ENCODE measurements around the gene DCAF11. TPM values are rescaled to one million over a fixed set of nuclear protein-coding genes. Genes with fewer than 3 reads are reported as not detected.

DCAF11 gene
- total and polyA plus RNA-seq, 2 of the 13 experiments (the other 11 are each of a cell fraction or from before 2014, with no cell fraction given): 150 to 257 TPM

GRCh38 chr14:24100197-24100981 is 14.2 kb upstream of the DCAF11 start (continued):
- 0 out of 2 replicates have a peak, but pooled peaks have one; percentile 29 for TF ChIP-seq ZNF276 (CRISPR knock-in tag; IDR thresholded peaks at IDR 0.05; ENCODE audit: low read depth)
- 0 out of 2 replicates have a peak, but pooled peaks have one; percentile 9 for TF ChIP-seq REPIN1 (CRISPR knock-in tag; IDR thresholded peaks at IDR 0.05; ENCODE audit: borderline replicate concordance, low read depth)

- H3K27me3 ChIP-seq (ENCODE audit: control insufficient read depth in 1 of 2, insufficient read depth in 2 of 2, low read length in 2 of 2): no peaks in the 10 kb centered on the region
- 98% methylated on average over 3 of the region's 3 CpGs for WGBS (ENCODE audit: low lambda C conversion rate)
- ChIA-PET CTCF (ENCODE audit: low intra/inter-chr PET ratio, low total read pairs) (no interaction called here), POLR2A (interaction anchor here (1.1 to 14.4 kb wide), 7 partner anchors 5 to 60 kb away, joined by 3 to 594 read pairs (median 133); partner anchors contain the start of genes DCAF11, EMC9, IRF9 and NRL)
- FAIRE-seq: no peak
- no peak for ATAC-seq
- DNase-seq (ENCODE audit: low spot score): no peak
- in situ Hi-C loops (cut with HindIII; ENCODE audit: extremely low pct_ligation_motif_present, low pct_unique_long_range_greater_than_20kb) (loop anchor here (25.0 kb wide), 1 partner anchor 1514 kb away; the partner anchor contains the start of genes ABHD4 and DAD1), intact Hi-C loops (cut with micrococcal nuclease; ENCODE audit: unreplicated experiment) (no loop called here)
- H3K9me3 ChIP-seq (ENCODE audit: low read length): no peaks in the 10 kb centered on the region; the same call in 1 of the 2 replicates
- peaks cover 47 to 65% of the 10 kb centered on the region in 2 experiments for H3K36me3 ChIP-seq (replicated peaks in 1 of 2; ENCODE audit: control insufficient read depth in 1 of 2, insufficient read depth in 2 of 2, low read length in 2 of 2)
- no peak overlapping the region for H3K4me3 ChIP-seq (replicated peaks in 1 of 3; ENCODE audit: insufficient read depth in 1 of 3, low read depth in 2 of 3, low read length in 3 of 3)
- H3K27ac ChIP-seq (ENCODE audit: extremely low read length, insufficient read depth, low read length): peak overlapping the region; percentile 10
- H3K79me2 ChIP-seq (ENCODE audit: insufficient read depth, low read length): peaks cover 11% of the 10 kb centered on the region
- peaks cover 48% of the 10 kb centered on the region for H3K4me1 ChIP-seq (ENCODE audit: insufficient read depth, low read length)
- no peaks in the 10 kb centered on the region for H4K20me1 ChIP-seq (ENCODE audit: insufficient read depth, low read length)
- no peak overlapping the region for H3K9ac ChIP-seq (ENCODE audit: insufficient read depth, low read depth, low read length)
- H2AFZ ChIP-seq (ENCODE audit: low read length): no peak overlapping the region
- no peak overlapping the region for H3K4me2 ChIP-seq (ENCODE audit: low read depth, low read length)
- no TSS peak for BruUV-seq (replicated peaks)
- TF ChIP-seq HOXD1 (CRISPR knock-in tag; IDR thresholded peaks at IDR 0.05) (no peak), SP140L (CRISPR knock-in tag; IDR thresholded peaks at IDR 0.05; ENCODE audit: borderline replicate concordance) (no peak), JDP2 (CRISPR knock-in tag; IDR thresholded peaks at IDR 0.05; ENCODE audit: borderline replicate concordance) (no peak), ZNF468 (CRISPR knock-in tag; IDR thresholded peaks at IDR 0.05) (no peak), SIX4 (CRISPR knock-in tag; IDR thresholded peaks at IDR 0.05) (no peak), ZNF3 (CRISPR knock-in tag; IDR thresholded peaks at IDR 0.05) (no peak), SMYD3 (CRISPR knock-in tag; IDR thresholded peaks at IDR 0.05) (no peak), RBFOX2 (IDR thresholded peaks at IDR 0.05; ENCODE audit: low read depth, low read length) (0 out of 2 replicates have a peak, but pooled peaks have one; percentile 4), U2AF2 (IDR thresholded peaks at IDR 0.05; ENCODE audit: low read depth, low read length) (no peak), CEBPB (IDR thresholded peaks at IDR 0.05; ENCODE audit: borderline replicate concordance, low read depth, low read length) (no peak), EZH2 (conservative IDR thresholded peaks at IDR 0.05; ENCODE audit: low read depth, low read length) (no peak), ZGPAT (CRISPR knock-in tag; IDR thresholded peaks at IDR 0.05) (peak; percentile 26; the same call in 1 of the 2 replicates)
- TF ChIP-seq, protein P1, sequence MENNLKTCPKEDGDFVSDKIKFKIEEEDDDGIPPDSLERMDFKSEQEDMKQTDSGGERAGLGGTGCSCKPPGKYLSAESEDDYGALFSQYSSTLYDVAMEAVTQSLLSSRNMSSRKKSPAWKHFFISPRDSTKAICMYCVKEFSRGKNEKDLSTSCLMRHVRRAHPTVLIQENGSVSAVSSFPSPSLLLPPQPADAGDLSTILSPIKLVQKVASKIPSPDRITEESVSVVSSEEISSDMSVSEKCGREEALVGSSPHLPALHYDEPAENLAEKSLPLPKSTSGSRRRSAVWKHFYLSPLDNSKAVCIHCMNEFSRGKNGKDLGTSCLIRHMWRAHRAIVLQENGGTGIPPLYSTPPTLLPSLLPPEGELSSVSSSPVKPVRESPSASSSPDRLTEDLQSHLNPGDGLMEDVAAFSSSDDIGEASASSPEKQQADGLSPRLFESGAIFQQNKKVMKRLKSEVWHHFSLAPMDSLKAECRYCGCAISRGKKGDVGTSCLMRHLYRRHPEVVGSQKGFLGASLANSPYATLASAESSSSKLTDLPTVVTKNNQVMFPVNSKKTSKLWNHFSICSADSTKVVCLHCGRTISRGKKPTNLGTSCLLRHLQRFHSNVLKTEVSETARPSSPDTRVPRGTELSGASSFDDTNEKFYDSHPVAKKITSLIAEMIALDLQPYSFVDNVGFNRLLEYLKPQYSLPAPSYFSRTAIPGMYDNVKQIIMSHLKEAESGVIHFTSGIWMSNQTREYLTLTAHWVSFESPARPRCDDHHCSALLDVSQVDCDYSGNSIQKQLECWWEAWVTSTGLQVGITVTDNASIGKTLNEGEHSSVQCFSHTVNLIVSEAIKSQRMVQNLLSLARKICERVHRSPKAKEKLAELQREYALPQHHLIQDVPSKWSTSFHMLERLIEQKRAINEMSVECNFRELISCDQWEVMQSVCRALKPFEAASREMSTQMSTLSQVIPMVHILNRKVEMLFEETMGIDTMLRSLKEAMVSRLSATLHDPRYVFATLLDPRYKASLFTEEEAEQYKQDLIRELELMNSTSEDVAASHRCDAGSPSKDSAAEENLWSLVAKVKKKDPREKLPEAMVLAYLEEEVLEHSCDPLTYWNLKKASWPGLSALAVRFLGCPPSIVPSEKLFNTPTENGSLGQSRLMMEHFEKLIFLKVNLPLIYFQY (CRISPR knock-in tag; IDR thresholded peaks at IDR 0.05; ENCODE audit: borderline replicate concordance): no peak
Measured at GRCh38 chr14:24100982-24101494, 13.5 kb upstream of the DCAF11 start.
